Ascending aorta (tissue), 2 donors: ENCODE data around the gene SLC35C1. TPM values are rescaled to one million over a fixed set of nuclear protein-coding genes. Genes with fewer than 3 reads are reported as not detected.

Source experiments
- DNase-seq, 2 donors: peaks; one replicate each; pipeline ENCODE4 v3.0.0-alpha.2; 2019; ENCODE audit warnings: low spot score in 2 of 2
- H3K27ac ChIP-seq, 2 donors: fragments of 200-600 bp; sonication (generic); one replicate each; pipeline ENCODE4 v1.5.1; 2016 to 2017; ENCODE audit warnings: mild to moderate bottlenecking in 1 of 2
- H3K27me3 ChIP-seq: fragments of 200-600 bp; sonication (generic); one replicate; pipeline ENCODE4 v1.5.1; 2017
- H3K36me3 ChIP-seq, 2 donors: fragments of 200-600 bp; sonication (generic); one replicate each; pipeline ENCODE4 v1.5.1; 2016
- H3K4me1 ChIP-seq, 2 donors: fragments of 200-600 bp; sonication (generic); one replicate each; pipeline ENCODE4 v1.5.1; 2016 to 2017; ENCODE audit warnings: mild to moderate bottlenecking in 1 of 2
- H3K4me3 ChIP-seq, 2 donors: fragments of 200-600 bp; sonication (generic); one replicate each; pipeline ENCODE4 v1.5.1; 2016 to 2017; ENCODE audit warnings: mild to moderate bottlenecking in 1 of 2
- H3K9me3 ChIP-seq, 2 donors: fragments of 200-600 bp; sonication (generic); one replicate each; pipeline ENCODE4 v1.5.1; 2016
- intact Hi-C: fragments of 100-400 bp; cut with DNase I; formaldehyde crosslinking; loops from one replicate; pipeline ENCODE4 v1.15.1; 2023
- total RNA-seq: library from RNA; depleted of rRNA; stranded (reverse); fragments of >200 nt; gene quantifications from one replicate; pipeline ENCODE4 v1.1.0, GENCODE V29; 2016
- TF ChIP-seq, protein P1 (sequence below), 3 experiments: fragments of 200-600 bp in 2 of 3; fragments of 450-650 bp in 1 of 3; sonication (generic) in 2 of 3; IDR thresholded peaks; one replicate each; pipeline ENCODE4 v1.5.1; 2016 to 2019; ENCODE audit warnings: antibody characterized with exemption in 3 of 3, mild to moderate bottlenecking in 1 of 3, moderate library complexity in 1 of 3

Gene SLC35C1
- total RNA-seq, 1 donor from 2014 or later, result 47.7 TPM

DNA sequence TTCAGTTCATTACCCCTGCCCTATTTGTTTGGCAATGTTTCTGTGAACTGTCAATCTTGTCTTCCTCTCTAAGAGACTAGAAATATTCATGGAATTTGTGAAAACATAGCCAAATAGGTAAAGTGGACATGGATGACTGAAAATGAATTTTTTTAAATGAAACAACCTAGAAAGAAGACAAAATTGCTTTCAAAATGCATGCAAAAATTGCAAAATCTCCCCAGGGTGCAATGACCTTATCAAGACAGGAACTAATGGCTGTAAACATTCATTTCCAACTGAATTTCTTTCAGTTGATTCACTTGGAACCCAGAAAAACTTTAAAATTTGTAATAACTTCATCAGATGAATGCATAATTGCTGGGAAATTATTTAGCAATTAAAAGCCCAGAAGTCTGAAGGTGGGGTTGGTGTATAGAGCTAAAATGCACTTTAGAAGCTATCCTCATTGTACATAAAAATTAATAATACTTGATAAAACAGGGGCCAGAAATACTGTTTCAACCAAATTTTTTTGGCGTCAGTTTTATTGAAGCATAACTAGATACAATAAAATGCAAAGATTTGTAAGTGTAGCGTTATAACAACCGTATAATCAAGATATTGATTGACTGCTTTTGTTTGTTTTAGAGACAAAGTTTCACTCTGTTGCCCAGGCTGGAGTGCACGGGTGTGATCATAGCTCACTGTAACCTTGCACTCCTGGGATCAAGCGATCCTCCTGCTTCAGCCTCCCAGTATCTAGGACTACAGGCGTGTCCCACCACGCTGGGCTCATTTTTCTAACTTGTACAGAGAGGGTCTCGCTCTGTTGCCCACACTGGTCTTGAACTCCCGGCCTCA, 27.6 kb upstream of the SLC35C1 start:
- Histone ChIP-seq H3K27me3 (no peaks in the 10 kb centered on the region), H3K9me3 (no peaks in the 10 kb centered on the region), H3K4me3 (no peak overlapping the region), H3K4me1 (no peaks in the 10 kb centered on the region), H3K27ac (no peak overlapping the region), H3K36me3 (no peaks in the 10 kb centered on the region)
- DNase-seq, result peak in 1 of 2 donors; percentile 37
- TF ChIP-seq, protein P1, sequence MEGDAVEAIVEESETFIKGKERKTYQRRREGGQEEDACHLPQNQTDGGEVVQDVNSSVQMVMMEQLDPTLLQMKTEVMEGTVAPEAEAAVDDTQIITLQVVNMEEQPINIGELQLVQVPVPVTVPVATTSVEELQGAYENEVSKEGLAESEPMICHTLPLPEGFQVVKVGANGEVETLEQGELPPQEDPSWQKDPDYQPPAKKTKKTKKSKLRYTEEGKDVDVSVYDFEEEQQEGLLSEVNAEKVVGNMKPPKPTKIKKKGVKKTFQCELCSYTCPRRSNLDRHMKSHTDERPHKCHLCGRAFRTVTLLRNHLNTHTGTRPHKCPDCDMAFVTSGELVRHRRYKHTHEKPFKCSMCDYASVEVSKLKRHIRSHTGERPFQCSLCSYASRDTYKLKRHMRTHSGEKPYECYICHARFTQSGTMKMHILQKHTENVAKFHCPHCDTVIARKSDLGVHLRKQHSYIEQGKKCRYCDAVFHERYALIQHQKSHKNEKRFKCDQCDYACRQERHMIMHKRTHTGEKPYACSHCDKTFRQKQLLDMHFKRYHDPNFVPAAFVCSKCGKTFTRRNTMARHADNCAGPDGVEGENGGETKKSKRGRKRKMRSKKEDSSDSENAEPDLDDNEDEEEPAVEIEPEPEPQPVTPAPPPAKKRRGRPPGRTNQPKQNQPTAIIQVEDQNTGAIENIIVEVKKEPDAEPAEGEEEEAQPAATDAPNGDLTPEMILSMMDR (IDR thresholded peaks at IDR 0.05), result no peak
- intact Hi-C loops, result loop anchor here (10.0 kb wide), 1 partner anchor 373 kb away; no protein-coding TSS in a partner anchor

DNA sequence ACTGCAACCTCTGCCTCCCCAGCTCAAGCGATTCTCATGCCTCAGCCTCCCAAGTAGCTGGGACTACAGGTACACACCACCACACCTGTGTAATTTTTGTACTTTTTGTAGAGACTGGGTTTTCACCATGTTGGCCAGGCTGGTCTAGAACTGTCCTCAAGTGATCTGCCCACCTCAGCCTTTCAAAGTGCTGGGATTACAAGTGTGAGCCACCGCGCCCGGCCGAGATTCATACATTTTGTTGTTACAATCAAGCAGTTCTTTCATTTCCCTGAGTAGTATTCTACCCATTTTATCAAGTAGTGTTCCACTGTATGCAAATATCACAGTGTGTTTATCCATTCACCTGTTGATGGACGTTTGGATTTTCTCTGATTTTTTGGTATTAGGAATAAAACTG, 26.6 kb upstream of the SLC35C1 start:
- Histone ChIP-seq H3K4me3 (no peak overlapping the region), H3K4me1 (no peaks in the 10 kb centered on the region), H3K36me3 (no peaks in the 10 kb centered on the region), H3K27ac (no peak overlapping the region), H3K27me3 (no peaks in the 10 kb centered on the region), H3K9me3 (no peaks in the 10 kb centered on the region)
- no peak for DNase-seq
- intact Hi-C loops, result loop anchor here (10.0 kb wide), 1 partner anchor 374 kb away; no protein-coding TSS in a partner anchor
- TF ChIP-seq, protein P1 (IDR thresholded peaks at IDR 0.05), result no peak

DNA sequence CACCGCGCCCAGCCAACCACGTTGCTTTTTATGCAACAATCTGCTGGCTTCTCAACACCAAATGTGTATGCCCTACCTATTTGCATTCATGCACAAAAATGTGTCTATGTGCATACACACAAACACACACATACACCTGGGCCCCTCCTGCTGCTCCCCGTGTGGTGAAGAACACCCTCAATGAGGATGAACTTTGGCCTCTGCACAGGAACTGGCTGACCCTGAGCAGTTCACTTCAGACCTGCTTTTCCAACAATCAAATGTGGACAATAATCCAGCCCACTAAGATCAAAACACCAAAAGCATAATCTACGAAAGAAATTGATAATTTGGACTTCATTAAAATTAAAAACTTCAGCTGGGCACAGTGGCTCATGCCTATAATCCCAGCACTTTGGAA, 25.3 kb upstream of the SLC35C1 start:
- intact Hi-C loops, result loop anchor here (10.0 kb wide), 1 partner anchor 375 kb away; no protein-coding TSS in a partner anchor

DNA sequence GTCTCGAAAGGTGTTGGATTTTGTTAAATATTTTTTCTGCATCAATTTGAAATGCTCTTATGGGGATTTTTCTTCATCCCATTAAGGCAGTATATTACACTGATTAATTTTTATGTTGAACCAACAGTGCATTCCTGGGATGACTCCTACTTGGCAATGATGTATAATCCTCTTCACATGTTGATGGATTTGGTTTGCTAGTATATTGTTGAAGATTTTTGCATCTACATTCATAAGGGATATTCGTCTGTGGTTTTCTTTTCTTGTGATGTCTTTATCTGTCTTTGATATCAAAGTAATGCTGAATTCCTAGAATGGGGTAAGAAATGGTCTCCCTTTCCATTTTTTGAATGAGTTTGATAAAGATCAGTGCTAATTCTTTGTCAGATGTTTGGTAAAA, 18.7 kb upstream of the SLC35C1 start:
- TF ChIP-seq, protein P1 (IDR thresholded peaks at IDR 0.05), result no peak
- Histone ChIP-seq H3K27me3 (no peaks in the 10 kb centered on the region), H3K4me1 (no peaks in the 10 kb centered on the region), H3K27ac (no peak overlapping the region), H3K9me3 (peaks cover 0 to 18% of the 10 kb centered on the region in 2 donors), H3K4me3 (no peak overlapping the region), H3K36me3 (no peaks in the 10 kb centered on the region)
- no peak for DNase-seq
- intact Hi-C loops, result no loop called here

More for the DNA sequence above, 25.3 kb upstream of the SLC35C1 start:
- Histone ChIP-seq H3K9me3 (no peaks in the 10 kb centered on the region), H3K27me3 (no peaks in the 10 kb centered on the region), H3K4me3 (no peak overlapping the region), H3K27ac (no peak overlapping the region), H3K4me1 (no peaks in the 10 kb centered on the region), H3K36me3 (no peaks in the 10 kb centered on the region)
- DNase-seq, result peak in 1 of 2 donors; percentile 38
- TF ChIP-seq, protein P1 (IDR thresholded peaks at IDR 0.05), result no peak

DNA sequence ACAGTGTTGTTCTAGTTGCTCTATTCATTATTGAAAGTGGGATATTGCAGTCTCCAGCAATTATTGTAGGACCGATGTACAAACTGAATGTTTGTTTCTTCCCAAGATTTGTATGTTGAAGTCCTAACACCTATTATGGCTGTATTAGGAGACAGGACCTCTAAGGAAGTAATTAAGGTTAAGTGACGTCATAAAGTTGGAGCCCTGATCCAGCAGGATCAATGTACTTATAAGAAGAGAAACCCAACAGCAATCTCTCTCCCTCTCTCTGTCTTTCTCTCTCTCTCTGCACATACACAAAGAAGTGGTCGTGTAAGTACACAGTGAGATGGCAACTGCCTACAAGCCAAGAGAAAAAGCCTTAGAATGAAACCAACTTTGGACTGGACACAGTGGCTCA, 16.1 kb upstream of the SLC35C1 start:
- peaks cover 0 to 18% of the 10 kb centered on the region in 2 donors for H3K9me3 ChIP-seq
- H3K27me3 ChIP-seq, result no peaks in the 10 kb centered on the region
- no peak for DNase-seq
- no peaks in the 10 kb centered on the region for H3K4me1 ChIP-seq
- TF ChIP-seq, protein P1 (IDR thresholded peaks at IDR 0.05), result no peak
- H3K4me3 ChIP-seq, result no peak overlapping the region
- no peaks in the 10 kb centered on the region for H3K36me3 ChIP-seq
- intact Hi-C loops, result no loop called here
- H3K27ac ChIP-seq, result no peak overlapping the region
